Fibroblast of the aortic adventitia (primary cell): ENCODE data around the gene FAM20C. TPM values are rescaled to one million over a fixed set of nuclear protein-coding genes. Genes with fewer than 3 reads are reported as not detected.

Experiments
- DNase-seq: peaks from one replicate; pipeline ENCODE4 v3.0.0-alpha.2; 2010; ENCODE audit warnings: low read depth
- H3K4me3 ChIP-seq: 2 replicates; pipeline ENCODE4 v1.5.1; 2011; ENCODE audit warnings: low read depth, mild to moderate bottlenecking, control low read depth, low read length, moderate library complexity
- total RNA-seq: library from RNA; depleted of rRNA; stranded (reverse); fragments of >200 nt; gene quantifications from 2 replicates; pipeline ENCODE4 v1.2.3, GENCODE V29; 2012; ENCODE audit warnings: low replicate concordance
- TF ChIP-seq, protein P1 (sequence below): IDR thresholded peaks from 2 replicates; pipeline ENCODE4 v1.5.1; 2011; ENCODE audit warnings: mild to moderate bottlenecking, low read length, control low read depth, inconsistent platforms; ENCODE audit not compliant: insufficient read depth

The FAM20C gene
- total RNA-seq, 1 donor: 55.5 TPM

DNA sequence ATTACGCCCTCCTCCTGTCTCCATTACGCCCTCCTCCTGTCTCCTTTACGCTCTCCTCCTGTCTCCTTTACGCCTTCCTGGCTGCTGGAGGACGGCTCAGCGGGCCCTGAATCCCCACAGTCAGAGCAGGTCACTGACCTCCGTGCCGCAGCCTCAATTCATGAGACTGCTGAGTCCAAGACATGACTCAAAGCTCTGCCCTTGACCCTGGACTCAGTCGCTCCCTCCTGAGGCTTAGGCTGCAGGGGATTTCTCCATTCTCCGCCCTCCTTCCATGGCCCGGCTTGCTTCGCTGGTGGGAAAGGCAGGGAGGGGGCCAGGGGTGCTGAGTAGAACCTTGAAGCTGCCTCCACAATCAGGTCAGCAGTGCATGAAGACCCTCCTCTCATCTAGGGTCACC is 76.6 kb downstream of the FAM20C start:
- DNase-seq: no peak
- TF ChIP-seq, protein P1, sequence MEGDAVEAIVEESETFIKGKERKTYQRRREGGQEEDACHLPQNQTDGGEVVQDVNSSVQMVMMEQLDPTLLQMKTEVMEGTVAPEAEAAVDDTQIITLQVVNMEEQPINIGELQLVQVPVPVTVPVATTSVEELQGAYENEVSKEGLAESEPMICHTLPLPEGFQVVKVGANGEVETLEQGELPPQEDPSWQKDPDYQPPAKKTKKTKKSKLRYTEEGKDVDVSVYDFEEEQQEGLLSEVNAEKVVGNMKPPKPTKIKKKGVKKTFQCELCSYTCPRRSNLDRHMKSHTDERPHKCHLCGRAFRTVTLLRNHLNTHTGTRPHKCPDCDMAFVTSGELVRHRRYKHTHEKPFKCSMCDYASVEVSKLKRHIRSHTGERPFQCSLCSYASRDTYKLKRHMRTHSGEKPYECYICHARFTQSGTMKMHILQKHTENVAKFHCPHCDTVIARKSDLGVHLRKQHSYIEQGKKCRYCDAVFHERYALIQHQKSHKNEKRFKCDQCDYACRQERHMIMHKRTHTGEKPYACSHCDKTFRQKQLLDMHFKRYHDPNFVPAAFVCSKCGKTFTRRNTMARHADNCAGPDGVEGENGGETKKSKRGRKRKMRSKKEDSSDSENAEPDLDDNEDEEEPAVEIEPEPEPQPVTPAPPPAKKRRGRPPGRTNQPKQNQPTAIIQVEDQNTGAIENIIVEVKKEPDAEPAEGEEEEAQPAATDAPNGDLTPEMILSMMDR: no peak
- no peak overlapping the region for H3K4me3 ChIP-seq

DNA sequence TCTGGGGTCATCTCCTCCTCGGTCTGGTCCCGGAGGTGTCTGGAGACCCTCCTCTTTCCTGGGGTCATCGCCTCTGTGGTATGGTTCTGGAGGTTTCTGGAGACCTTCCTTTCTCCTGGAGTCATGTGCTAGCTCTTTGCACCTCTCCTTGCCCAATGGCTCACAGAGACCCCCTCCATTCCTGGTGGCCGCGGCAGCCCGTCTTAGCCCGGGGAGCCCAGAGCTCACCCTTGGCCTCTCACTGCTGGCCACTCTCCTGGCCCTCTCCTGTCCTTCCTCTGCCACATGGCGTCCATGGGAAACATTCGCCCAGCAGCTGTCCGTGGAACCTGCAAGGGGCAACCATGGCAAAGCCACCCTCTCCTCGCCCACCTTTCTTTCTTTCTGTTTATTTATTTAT is 77.3 kb downstream of the FAM20C start:
- H3K4me3 ChIP-seq: no peak overlapping the region
- DNase-seq: no peak
- TF ChIP-seq, protein P1: no peak

DNA sequence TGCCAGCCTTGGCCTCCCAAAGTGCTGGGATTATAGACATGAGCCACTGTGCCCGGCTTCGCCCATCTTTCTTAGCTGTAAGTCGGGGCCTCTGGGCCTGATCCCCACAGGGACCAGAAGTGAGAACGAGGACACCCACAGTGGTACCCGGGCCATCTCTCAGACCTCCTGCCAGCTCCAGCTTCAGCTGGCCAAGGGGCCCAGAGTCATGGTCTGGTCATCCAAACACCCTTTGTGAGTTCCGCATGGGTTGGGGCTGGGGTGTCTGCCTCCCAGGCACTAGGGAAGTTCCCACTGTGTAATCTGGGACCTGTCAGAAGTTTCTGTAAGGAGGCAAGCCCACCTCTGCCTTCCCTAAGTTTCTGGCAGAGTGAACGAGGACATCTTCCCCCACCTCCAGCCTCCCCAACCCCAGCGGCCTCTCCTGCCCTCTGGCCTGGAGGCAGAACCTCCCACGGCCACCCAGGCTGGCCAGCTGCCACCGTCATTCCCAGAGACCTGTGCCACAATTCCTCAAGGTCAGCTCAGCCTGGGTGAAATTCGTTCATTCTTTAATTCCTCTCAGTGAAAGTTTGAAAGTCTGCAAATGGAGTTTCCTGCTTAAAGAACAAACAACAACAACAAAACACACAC is 78.1 kb downstream of the FAM20C start:
- TF ChIP-seq, protein P1: no peak
- DNase-seq: no peak
- no peak overlapping the region for H3K4me3 ChIP-seq

DNA sequence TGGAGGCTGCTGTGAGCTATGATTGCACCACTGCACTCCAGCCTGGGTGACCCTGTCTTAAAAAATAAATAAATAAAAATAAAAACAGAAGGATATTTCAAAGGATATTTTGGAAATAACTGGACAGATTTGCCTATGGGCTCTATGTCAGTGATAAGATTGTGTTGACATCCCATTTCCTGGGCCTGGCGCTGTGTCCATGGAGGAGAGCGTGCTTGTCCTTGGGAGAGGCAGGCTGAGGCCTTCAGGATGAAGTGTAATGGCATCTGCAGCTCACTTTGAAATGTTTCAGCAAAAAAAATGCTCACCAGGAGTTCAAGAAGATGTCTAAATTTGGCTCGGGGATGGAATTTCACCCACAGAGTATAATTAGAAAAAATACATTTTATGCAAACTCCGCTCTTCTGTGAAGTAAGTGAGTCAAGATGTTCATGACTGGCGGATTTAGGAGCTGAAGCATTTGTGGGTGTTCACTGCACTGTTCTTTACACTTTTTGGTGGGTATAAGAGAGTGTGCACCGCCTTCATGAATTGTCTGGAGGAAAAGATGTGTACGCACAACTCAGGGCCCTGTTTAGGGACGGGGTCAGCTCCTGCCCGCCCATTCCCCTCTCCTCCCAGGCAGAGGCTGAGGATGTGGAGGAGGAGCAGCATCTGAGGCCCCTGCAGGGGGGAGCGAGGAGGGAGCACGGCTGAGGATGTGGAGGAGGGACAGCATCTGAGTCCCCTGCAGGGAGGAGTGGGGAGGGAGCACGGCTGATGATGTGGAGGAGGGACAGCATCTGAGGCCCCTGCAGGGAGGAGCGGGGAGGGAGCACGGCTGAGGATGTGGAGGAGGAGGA is 79.1 kb downstream of the FAM20C start:
- DNase-seq: no peak
- H3K4me3 ChIP-seq: no peak overlapping the region
- TF ChIP-seq, protein P1: no peak

DNA sequence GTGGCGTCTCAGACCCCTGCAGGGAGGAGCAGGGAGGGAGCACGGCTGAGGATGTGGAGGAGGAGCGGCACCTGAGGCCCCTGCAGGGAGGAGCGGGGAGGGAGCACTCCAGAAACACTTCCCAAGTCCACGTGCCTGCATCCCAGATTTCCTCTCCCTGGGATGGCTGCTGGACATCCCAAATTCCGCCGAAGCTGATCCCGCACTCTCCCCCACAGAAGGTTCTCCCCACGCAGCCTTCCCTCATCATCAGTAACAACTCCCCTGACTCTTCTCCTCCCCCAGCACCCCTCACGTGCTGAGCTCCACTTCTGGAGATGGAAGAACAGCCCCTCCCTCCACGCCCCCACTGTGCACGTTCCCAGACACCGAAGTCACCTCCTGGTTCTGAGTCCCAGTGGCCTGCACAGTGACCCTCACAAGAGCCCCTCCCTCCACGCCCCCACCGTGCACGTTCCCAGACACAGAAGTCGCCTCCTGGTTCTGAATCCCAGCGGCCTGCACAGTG is 79.8 kb downstream of the FAM20C start:
- TF ChIP-seq, protein P1: no peak

DNA sequence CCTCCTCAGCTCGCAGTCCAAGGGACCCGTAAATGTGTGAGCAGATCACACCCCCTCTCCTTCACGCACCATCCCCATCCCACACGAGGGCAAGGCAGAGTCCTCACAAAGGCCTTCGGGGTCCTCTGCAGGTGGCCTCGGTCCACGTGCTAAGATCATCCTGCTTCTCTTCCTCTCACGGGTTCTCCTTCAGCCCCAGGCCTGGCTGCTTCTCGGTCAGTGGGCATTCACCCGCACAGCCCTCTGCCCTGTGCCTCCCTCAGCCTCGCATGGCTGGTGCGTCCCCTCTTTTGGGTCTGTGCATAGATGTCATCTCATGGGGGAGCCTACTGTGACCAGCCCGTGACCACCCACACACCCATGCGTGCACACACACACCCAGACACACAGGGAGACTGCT is 80.3 kb downstream of the FAM20C start:
- no peak for DNase-seq
- H3K4me3 ChIP-seq: no peak overlapping the region
- TF ChIP-seq, protein P1: no peak

More for the DNA sequence above, 79.8 kb downstream of the FAM20C start:
- no peak overlapping the region for H3K4me3 ChIP-seq
- DNase-seq: no peak
